ENCODE results near the gene OTOS.

GRCh38 chr2:240165661-240166060 is 25.2 kb upstream of the OTOS start:
- TF ChIP-seq CTCF (IDR thresholded peaks at IDR 0.05; ENCODE audit: low read depth, low read length, missing input control) (no peak), JUND (IDR thresholded peaks at IDR 0.05) (no peak), SP1 (IDR thresholded peaks at IDR 0.05) (no peak), REST (IDR thresholded peaks at IDR 0.05) (no peak), ZBTB33 (IDR thresholded peaks at IDR 0.05) (no peak), EGR1 (IDR thresholded peaks at IDR 0.05; ENCODE audit: low read depth in 2 of 2) (no peak), ATF3 (IDR thresholded peaks at IDR 0.05) (no peak), RAD21 (IDR thresholded peaks at IDR 0.05) (no peak)

All from liver (tissue), 3 donors.